HepG2 (cell line): Measurements from ENCODE around the gene H1-8. TPM values are rescaled to one million over a fixed set of nuclear protein-coding genes. Genes with fewer than 3 reads are reported as not detected.

ENCODE experiments used
- polyA plus RNA-seq, 8 experiments: library from polyadenylated mRNA; depleted of rRNA in 3 of 8; stranded (reverse) in 7 of 8; unstranded in 1 of 8; fragments of >200 nt; fragmentation: Illumina TruSeq in 4 of 8; extraction: Trizol in 4 of 8; gene quantifications; 2 replicates each; pipeline versions ENCODE4 v1.2.1 to v1.2.3, GENCODE V29; 2011 to 2016; ENCODE audit warnings: low read depth in 4 of 8, missing spikeins in 1 of 8, mixed read lengths in 1 of 8; ENCODE audit not compliant: insufficient read depth in 1 of 8
- small RNA-seq, 3 experiments: library from RNA; depleted of rRNA; stranded (forward); fragments of <200 nt; gene quantifications; one replicate each; pipeline ENCODE3, GENCODE V24; 2012; ENCODE audit warnings: low read depth in 2 of 3, low replicate concordance in 1 of 3; ENCODE audit not compliant: insufficient read length in 3 of 3, insufficient read depth in 2 of 3
- total RNA-seq, 5 experiments: library from RNA; depleted of rRNA; stranded (reverse); fragments of >200 nt; fragmentation: Illumina TruSeq; extraction: Trizol; gene quantifications; 2 replicates each; pipeline ENCODE4 v1.2.3, GENCODE V29; 2016; ENCODE audit warnings: low read depth in 1 of 5

H1-8 gene
- total and polyA plus RNA-seq, 2 of the 13 experiments (the other 11 are each of a cell fraction or from before 2014, with no cell fraction given), result 0.08 TPM; not detected in 1

Small RNA genes lying within 50 kb of the gene (small RNA-seq; reads per million reads assigned to genes)
- gene RN7SL752P, result 0 reads per million in 3 experiments

Other genes with a start within 250 kb of the H1-8 start
- gene EFCAB12, start 114.5 kb upstream of the H1-8 start, total RNA-seq (2016; rRNA removed; fragmentation: Illumina TruSeq; extraction: Trizol), result 0.11 and 0.31 TPM in 2 replicates
- 2.4 and 2.9 TPM in 2 replicates for gene EFCAB12, start 114.5 kb upstream of the H1-8 start, polyA plus RNA-seq (2011; rRNA removed)
- 25.3 and 26.9 TPM in 2 replicates for gene MBD4, start 103.2 kb upstream of the H1-8 start, total RNA-seq (2016; rRNA removed; fragmentation: Illumina TruSeq; extraction: Trizol)
- gene MBD4, start 103.2 kb upstream of the H1-8 start, polyA plus RNA-seq (2011; rRNA removed), result 13.7 and 14.9 TPM in 2 replicates
- 10.3 and 10.8 TPM in 2 replicates for gene IFT122, start 103.0 kb upstream of the H1-8 start, total RNA-seq (2016; rRNA removed; fragmentation: Illumina TruSeq; extraction: Trizol)
- 9.1 and 10.1 TPM in 2 replicates for gene IFT122, start 103.0 kb upstream of the H1-8 start, polyA plus RNA-seq (2011; rRNA removed)
- gene RHO, start 14.5 kb upstream of the H1-8 start, total RNA-seq (2016; rRNA removed; fragmentation: Illumina TruSeq; extraction: Trizol), result not detected in 2 replicates
- gene RHO, start 14.5 kb upstream of the H1-8 start, polyA plus RNA-seq (2011; rRNA removed), result not detected in 2 replicates
- gene PLXND1, start 63.5 kb downstream of the H1-8 start, total RNA-seq (2016; rRNA removed; fragmentation: Illumina TruSeq; extraction: Trizol), result 15.9 and 25.3 TPM in 2 replicates
- gene PLXND1, start 63.5 kb downstream of the H1-8 start, polyA plus RNA-seq (2011; rRNA removed), result 42.0 and 51.9 TPM in 2 replicates